Spinal cord (tissue), 10 donors: ENCODE measurements around the gene CEP350. TPM values are rescaled to one million over a fixed set of nuclear protein-coding genes. Genes with fewer than 3 reads are reported as not detected.
"Not testable (repeated sequence)": the region's sequence is repeated elsewhere in the genome, so short reads cannot be mapped to it uniquely, and the experiment has no call there.

Source experiments
- DNase-seq, 6 donors: peaks; one replicate each; pipeline versions ENCODE4 v3.0.0 to v3.0.0-alpha.2; 2013 to 2015; ENCODE audit warnings: low spot score in 6 of 6, low read depth in 4 of 6
- H3K27ac ChIP-seq: one replicate; pipeline ENCODE4 v1.5.1; 2013; ENCODE audit warnings: low read depth, low read length, control low read depth
- H3K27me3 ChIP-seq: one replicate; pipeline ENCODE4 v1.6.1; 2013; ENCODE audit warnings: low read length; ENCODE audit not compliant: control insufficient read depth, insufficient read depth
- H3K36me3 ChIP-seq: one replicate; pipeline ENCODE4 v1.6.1; 2013; ENCODE audit warnings: low read length; ENCODE audit not compliant: control insufficient read depth, insufficient read depth
- H3K4me1 ChIP-seq: one replicate; pipeline ENCODE4 v1.6.1; 2013; ENCODE audit warnings: low read length; ENCODE audit not compliant: control insufficient read depth, insufficient read depth
- H3K4me3 ChIP-seq: one replicate; pipeline ENCODE4 v1.5.1; 2013; ENCODE audit warnings: low read depth, low read length, control low read depth
- H3K9me3 ChIP-seq: one replicate; pipeline ENCODE4 v1.6.1; 2013; ENCODE audit warnings: low read length; ENCODE audit not compliant: control insufficient read depth, insufficient read depth
- WGBS: methylation state at CpG from one replicate; pipeline ENCODE4 v1.1.5; 2013; ENCODE audit warnings: missing lambda C conversion rate; ENCODE audit not compliant: insufficient coverage; 5-methylcytosine and 5-hydroxymethylcytosine counted together
- polyA plus RNA-seq, 2 donors: library from polyadenylated mRNA; unstranded; fragments of 120-200 nt; gene quantifications; one replicate each; pipeline ENCODE4 v1.2.1, GENCODE V29; 2013; ENCODE audit not compliant: insufficient read length in 2 of 2
- total RNA-seq, 2 donors: library from RNA; depleted of rRNA in 1 of 2; stranded (reverse); fragments of 120-200 nt in 1 of 2; fragments of >200 nt in 1 of 2; gene quantifications; one replicate each; pipeline versions ENCODE4 v1.2.3 to v1.2.4, GENCODE V29; 2013 to 2014
- donor health status: healthy.

Gene CEP350
- total and polyA plus RNA-seq, 4 donors, result 16.8 to 98.3 (median 47.2) TPM

- no peak overlapping the region for H3K4me3 ChIP-seq
- no peak for DNase-seq
- no peaks in the 10 kb centered on the region for H3K9me3 ChIP-seq
- no peak overlapping the region for H3K27ac ChIP-seq
- peaks cover 9% of the 10 kb centered on the region for H3K36me3 ChIP-seq
- no peaks in the 10 kb centered on the region for H3K27me3 ChIP-seq
- no peaks in the 10 kb centered on the region for H3K4me1 ChIP-seq
Measured at GRCh38 chr1:179984942-179985341, 30.3 kb downstream of the CEP350 start.

DNA sequence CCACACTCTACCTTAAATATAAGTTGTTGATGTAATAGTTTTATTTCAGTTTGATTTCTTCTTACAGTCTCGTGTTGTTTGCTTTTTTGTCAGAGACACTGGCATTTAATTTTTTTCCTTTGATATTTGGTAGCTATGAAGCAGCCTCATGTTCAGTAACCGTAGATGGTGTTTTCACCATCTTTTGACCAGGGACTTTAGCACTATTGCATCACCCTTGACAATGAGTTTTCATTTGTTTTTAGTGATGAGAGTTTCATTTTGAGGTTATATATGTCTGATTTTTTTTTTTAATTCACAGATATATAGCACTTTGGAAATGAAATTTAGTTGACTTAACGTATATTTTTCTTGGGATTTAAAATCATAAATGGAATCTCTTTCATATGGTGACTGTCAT lies 36.2 kb downstream of the CEP350 start:
- no peaks in the 10 kb centered on the region for H3K9me3 ChIP-seq
- WGBS, result no CpG with 5 or more reads among the region's 3 CpGs

GRCh38 chr1:179995576-179995975 lies 41.0 kb downstream of the CEP350 start:
- no peak for DNase-seq
- H3K36me3 ChIP-seq, result peaks cover 5% of the 10 kb centered on the region
- no peaks in the 10 kb centered on the region for H3K27me3 ChIP-seq
- WGBS, result no CpG with 5 or more reads among the region's 1 CpG
- H3K27ac ChIP-seq, result no peak overlapping the region
- no peak overlapping the region for H3K4me3 ChIP-seq
- H3K9me3 ChIP-seq, result no peaks in the 10 kb centered on the region
- H3K4me1 ChIP-seq, result no peaks in the 10 kb centered on the region

More for the DNA sequence above, 36.2 kb downstream of the CEP350 start:
- Histone ChIP-seq H3K4me3 (no peak overlapping the region), H3K4me1 (no peaks in the 10 kb centered on the region), H3K36me3 (peaks cover 9% of the 10 kb centered on the region), H3K27me3 (no peaks in the 10 kb centered on the region), H3K27ac (no peak overlapping the region)
- no peak for DNase-seq

DNA sequence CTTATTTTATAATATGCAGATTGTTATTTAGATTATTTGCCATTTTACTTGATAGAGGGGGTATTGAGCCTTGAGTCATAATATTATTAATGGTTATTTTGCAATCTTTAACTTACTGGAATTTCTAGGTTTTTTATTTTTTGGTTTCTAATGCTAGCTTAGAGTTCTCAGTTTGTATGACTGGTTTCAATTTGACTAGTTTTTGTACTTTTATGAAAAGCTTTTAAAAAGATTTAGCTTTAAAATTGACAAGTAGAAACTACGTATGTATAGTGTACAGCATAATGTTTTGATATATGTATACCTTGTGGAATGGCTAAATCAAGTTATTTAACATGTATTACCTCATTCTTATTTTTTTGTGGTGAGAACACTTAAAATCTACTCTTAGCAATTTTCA lies 41.5 kb downstream of the CEP350 start:
- WGBS, result no CpG with 5 or more reads among the region's 1 CpG
- no peaks in the 10 kb centered on the region for H3K4me1 ChIP-seq
- no peak for DNase-seq
- H3K36me3 ChIP-seq, result peaks cover 5% of the 10 kb centered on the region
- H3K4me3 ChIP-seq, result no peak overlapping the region
- no peak overlapping the region for H3K27ac ChIP-seq
- H3K9me3 ChIP-seq, result no peaks in the 10 kb centered on the region
- H3K27me3 ChIP-seq, result no peaks in the 10 kb centered on the region

DNA sequence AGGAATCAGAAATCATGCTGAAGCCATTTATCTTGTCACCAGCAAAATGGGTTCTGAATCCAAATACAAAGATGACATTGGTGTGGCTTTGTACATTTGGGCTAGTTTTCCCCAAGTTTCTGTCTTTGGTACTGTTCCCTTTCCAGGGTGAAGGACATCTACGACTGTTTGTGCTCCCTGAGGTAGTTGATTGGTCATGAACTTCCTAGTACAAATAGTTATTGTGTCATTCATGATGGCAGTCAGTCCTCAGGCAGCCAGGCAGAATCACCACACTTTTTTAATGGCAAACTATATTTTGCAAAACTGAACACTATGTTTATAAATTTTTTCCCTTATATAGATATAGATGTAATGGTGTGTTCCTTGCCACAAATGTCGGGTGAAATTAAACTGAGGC lies 46.0 kb downstream of the CEP350 start:
- Histone ChIP-seq H3K4me3 (no peak overlapping the region), H3K9me3 (no peaks in the 10 kb centered on the region), H3K4me1 (no peaks in the 10 kb centered on the region), H3K27me3 (no peaks in the 10 kb centered on the region), H3K36me3 (peaks cover 5% of the 10 kb centered on the region), H3K27ac (no peak overlapping the region)
- WGBS, result no CpG with 5 or more reads among the region's 2 CpGs
- DNase-seq, result no peak

GRCh38 chr1:180002437-180002836 lies 47.8 kb downstream of the CEP350 start:
- Histone ChIP-seq H3K27ac (no peak overlapping the region), H3K36me3 (peaks cover 2% of the 10 kb centered on the region), H3K4me3 (no peak overlapping the region), H3K27me3 (no peaks in the 10 kb centered on the region), H3K9me3 (no peaks in the 10 kb centered on the region), H3K4me1 (no peaks in the 10 kb centered on the region)
- no peak for DNase-seq

DNA sequence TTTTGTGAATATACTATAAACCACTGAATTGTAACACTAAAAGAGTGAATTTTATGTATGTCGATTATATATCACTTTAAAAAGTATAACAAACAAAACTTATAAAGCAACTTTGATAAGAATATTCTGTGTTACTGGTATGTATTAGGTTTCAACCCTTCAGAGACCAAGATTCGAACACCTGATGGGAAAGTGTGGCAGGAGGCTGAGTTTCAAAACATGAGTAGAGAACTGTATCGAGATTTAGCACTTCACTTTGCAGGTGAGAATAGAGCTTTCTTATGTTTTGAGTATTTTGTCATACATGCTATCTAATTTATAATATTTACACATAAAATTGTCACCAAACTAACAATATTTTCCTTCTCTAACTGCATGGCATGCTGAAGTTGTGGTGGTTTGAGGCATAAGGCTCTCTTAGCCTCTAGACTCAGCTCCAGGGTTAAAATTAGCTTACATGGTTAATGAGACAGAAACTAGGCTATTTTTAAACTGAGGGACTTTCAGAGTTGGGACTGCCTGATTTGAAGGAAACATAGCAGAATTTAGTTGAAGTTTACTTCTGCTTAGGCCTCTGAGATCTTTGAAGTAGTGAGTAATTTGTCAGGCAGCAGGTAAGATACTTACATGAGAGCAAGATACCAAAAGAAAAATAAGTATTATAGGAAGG lies 48.6 kb downstream of the CEP350 start:
- WGBS, result 100% methylated on average over 1 of the region's 3 CpGs

DNA sequence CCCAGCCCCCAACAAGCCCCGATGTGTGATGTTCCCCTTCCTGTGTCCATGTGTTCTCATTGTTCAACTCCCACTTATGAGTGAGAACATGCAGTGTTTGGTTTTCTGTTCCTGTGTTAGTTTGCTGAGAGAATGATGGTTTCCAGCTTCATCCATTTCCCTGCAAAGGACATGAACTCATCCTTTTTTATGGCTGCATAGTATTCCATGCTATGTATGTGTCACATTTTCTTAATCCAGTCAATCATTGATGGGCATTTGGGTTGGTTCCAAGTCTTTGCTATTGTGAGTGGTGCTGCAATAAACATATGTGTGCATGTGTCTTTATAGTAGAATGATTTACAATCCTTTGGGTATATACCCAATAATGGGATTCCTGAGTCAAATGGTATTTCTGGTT lies 52.2 kb downstream of the CEP350 start:
- not testable (repeated sequence) for H3K4me3 ChIP-seq, DNase-seq, H3K36me3 ChIP-seq, H3K4me1 ChIP-seq, H3K9me3 ChIP-seq, H3K27me3 ChIP-seq, H3K27ac ChIP-seq
- WGBS, result no CpG with 5 or more reads among the region's 1 CpG

More for the DNA sequence above, 48.6 kb downstream of the CEP350 start:
- no peaks in the 10 kb centered on the region for H3K4me1 ChIP-seq
- no peaks in the 10 kb centered on the region for H3K27me3 ChIP-seq
- no peak overlapping the region for H3K27ac ChIP-seq
- peaks cover 2% of the 10 kb centered on the region for H3K36me3 ChIP-seq
- no peak for DNase-seq
- H3K9me3 ChIP-seq, result no peaks in the 10 kb centered on the region
- H3K4me3 ChIP-seq, result no peak overlapping the region

DNA sequence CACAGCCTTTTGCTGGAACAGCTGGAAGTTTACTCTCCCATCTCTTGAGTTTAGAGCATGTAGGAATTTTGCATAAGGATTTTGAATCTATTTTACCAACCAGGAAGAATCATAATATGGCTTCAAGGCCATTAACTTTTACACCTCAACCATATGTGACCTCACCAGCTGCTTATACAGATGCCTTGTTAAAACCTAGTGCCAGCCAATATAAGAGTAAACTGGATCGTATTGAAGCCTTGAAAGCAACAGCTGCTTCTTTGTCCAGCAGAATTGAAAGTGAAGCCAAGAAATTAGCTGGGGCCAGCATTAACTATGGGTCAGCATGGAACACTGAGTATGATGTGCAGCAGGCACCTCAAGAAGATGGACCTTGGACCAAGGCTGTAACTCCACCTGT lies 65.4 kb downstream of the CEP350 start:
- H3K4me3 ChIP-seq, result no peak overlapping the region
- no peaks in the 10 kb centered on the region for H3K9me3 ChIP-seq
- no peak for DNase-seq
- no peak overlapping the region for H3K27ac ChIP-seq
- peaks cover 29% of the 10 kb centered on the region for H3K36me3 ChIP-seq
- H3K4me1 ChIP-seq, result no peaks in the 10 kb centered on the region
- 75% methylated on average over 1 of the region's 1 CpG for WGBS
- no peaks in the 10 kb centered on the region for H3K27me3 ChIP-seq

DNA sequence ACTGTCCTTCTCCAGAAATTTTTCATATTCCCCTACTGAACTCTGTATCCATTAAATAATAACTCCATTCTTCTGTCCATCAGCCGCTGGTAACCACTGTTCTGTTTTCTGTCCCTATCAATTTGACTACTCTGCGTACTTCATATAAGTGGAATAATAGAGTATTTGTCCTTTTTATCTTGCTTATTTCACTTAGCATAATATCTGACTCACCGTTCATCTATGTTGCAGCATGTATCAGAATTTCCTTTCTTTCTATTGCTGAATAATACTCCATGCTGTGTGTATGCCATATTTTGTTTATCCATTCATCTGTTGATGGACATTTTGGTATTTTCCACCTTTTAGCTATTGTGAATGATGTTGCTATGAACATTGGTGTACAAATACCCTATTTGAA lies 71.9 kb downstream of the CEP350 start:
- Histone ChIP-seq H3K27me3 (no peaks in the 10 kb centered on the region), H3K27ac (no peak overlapping the region)
- DNase-seq, result no peak

More for the DNA sequence above, 71.9 kb downstream of the CEP350 start:
- Histone ChIP-seq H3K36me3 (peaks cover 12% of the 10 kb centered on the region), H3K4me3 (no peak overlapping the region), H3K9me3 (no peaks in the 10 kb centered on the region), H3K4me1 (no peaks in the 10 kb centered on the region)
- whole genome bisulfite sequencing, result no CpG with 5 or more reads among the region's 3 CpGs
